Epithelial cell of proximal tubule (primary cell): ENCODE results near the gene SPRYD4. TPM values are rescaled to one million over a fixed set of nuclear protein-coding genes. Genes with fewer than 3 reads are reported as not detected.

Source experiments
- DNase-seq: peaks from one replicate; pipeline ENCODE4 v3.0.0-alpha.2; 2011; ENCODE audit warnings: low read depth
- H3K4me3 ChIP-seq: 2 replicates; pipeline ENCODE4 v1.5.1; 2011; ENCODE audit warnings: low read depth, mild to moderate bottlenecking, low read length
- total RNA-seq: library from RNA; depleted of rRNA; stranded (reverse); fragments of >200 nt; gene quantifications from 2 replicates; pipeline ENCODE4 v1.2.3, GENCODE V29; 2015
- TF ChIP-seq, protein P1 (sequence below): conservative IDR thresholded peaks from 2 replicates; pipeline ENCODE4 v1.5.1; 2012; ENCODE audit warnings: low read depth, mild to moderate bottlenecking, low read length

The SPRYD4 gene
- total RNA-seq, 1 donor from 2014 or later, result 1.6 TPM

DNA sequence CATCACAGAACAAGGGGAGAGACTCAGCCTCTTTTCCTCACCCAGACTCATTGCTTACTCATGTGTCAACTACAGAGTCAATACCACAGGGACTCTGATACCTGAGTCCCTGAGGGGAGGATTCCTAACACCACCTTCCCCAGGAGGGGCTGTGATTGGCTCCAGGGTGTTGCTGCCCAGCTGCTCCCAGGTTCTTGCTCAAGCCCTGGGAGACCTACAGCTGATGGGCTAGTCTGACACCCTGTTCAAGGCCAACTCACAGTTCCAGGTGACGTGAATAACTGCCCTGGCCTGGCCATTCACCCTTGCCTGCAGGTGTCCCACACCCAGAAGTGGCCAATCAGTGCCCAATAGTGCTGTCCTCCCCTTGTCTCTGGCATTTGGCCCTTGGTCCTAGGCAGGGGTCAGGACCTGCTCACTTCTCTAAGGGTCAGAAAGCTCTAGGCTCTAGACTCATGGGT lies 8.6 kb downstream of the SPRYD4 start:
- DNase-seq, result no peak
- no peak overlapping the region for H3K4me3 ChIP-seq
- TF ChIP-seq, protein P1, sequence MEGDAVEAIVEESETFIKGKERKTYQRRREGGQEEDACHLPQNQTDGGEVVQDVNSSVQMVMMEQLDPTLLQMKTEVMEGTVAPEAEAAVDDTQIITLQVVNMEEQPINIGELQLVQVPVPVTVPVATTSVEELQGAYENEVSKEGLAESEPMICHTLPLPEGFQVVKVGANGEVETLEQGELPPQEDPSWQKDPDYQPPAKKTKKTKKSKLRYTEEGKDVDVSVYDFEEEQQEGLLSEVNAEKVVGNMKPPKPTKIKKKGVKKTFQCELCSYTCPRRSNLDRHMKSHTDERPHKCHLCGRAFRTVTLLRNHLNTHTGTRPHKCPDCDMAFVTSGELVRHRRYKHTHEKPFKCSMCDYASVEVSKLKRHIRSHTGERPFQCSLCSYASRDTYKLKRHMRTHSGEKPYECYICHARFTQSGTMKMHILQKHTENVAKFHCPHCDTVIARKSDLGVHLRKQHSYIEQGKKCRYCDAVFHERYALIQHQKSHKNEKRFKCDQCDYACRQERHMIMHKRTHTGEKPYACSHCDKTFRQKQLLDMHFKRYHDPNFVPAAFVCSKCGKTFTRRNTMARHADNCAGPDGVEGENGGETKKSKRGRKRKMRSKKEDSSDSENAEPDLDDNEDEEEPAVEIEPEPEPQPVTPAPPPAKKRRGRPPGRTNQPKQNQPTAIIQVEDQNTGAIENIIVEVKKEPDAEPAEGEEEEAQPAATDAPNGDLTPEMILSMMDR, result no peak

GRCh38 chr12:56477521-56478225 lies 9.3 kb downstream of the SPRYD4 start:
- no peak for DNase-seq

GRCh38 chr12:56479625-56480024 lies 11.2 kb downstream of the SPRYD4 start:
- DNase-seq, result no peak
- TF ChIP-seq, protein P1, result no peak
- H3K4me3 ChIP-seq, result no peak overlapping the region

More at GRCh38 chr12:56477521-56478225, 9.3 kb downstream of the SPRYD4 start:
- TF ChIP-seq, protein P1, result no peak
- no peak overlapping the region for H3K4me3 ChIP-seq

GRCh38 chr12:56484566-56484965 lies 16.2 kb downstream of the SPRYD4 start:
- TF ChIP-seq, protein P1, result no peak
- H3K4me3 ChIP-seq, result no peak overlapping the region
- no peak for DNase-seq

DNA sequence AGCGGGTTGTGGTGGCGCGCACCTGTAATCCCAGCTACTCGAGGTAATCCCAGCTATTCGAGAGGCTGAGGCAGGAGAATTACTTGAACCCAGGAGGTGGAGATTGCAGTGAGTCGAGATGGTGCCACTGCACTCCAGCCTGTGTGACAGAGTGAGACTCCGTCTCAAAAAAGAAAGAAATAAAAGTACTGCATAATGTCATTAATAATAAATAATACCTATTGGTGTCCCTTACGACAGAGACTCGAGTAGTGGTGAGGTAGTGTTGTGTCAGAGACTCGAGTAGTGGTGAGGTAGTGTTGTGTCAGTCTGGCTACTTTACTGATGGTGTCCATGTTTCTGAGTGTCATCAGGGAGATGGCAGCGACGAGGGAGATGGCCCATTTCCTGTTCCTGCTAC lies 18.3 kb downstream of the SPRYD4 start:
- TF ChIP-seq, protein P1, result no peak
- no peak overlapping the region for H3K4me3 ChIP-seq
- no peak for DNase-seq

DNA sequence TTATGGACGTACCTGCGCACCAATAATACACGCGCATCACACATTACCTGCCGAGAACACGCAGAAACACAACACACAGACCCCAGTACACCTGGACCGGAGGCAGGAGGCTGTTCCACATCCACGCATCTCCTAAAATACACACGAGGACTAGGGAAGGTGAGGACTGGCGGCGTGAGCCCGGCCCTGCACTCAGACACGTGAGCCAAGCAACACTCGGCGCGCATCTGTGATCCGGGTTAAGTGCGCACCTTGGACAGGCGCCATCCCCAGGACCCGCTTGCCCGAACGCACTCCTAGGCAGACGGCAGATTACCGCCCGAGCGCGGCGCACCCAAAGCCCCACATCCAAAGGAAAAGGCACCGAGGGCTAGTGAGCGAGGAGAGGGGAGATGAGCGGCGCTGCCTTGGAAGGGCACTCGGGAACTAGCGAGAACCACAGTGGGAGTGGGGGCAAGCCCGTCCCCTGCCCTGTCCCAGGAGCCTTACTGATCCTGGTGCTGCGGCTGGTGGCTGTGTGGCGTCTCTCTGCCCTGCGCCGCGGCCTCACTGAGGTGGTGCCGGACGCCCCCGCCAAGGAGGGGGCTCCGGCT lies 19.2 kb downstream of the SPRYD4 start:
- TF ChIP-seq, protein P1, result no peak
- peak overlapping the region; percentile 61 for H3K4me3 ChIP-seq
- DNase-seq, result no peak
